Testis (tissue), 3 donors: ENCODE measurements around the gene SIGLEC10. TPM values are rescaled to one million over a fixed set of nuclear protein-coding genes. Genes with fewer than 3 reads are reported as not detected.
"Not testable (repeated sequence)": the region's sequence is repeated elsewhere in the genome, so short reads cannot be mapped to it uniquely, and the experiment has no call there.

Experiments
- DNase-seq: peaks from one replicate; pipeline ENCODE4 v3.0.0-alpha.2; 2019
- H3K27ac ChIP-seq, 2 donors: fragments of 200-600 bp; sonication (generic); one replicate each; pipeline ENCODE4 v1.5.1; 2019
- H3K27me3 ChIP-seq: fragments of 200-600 bp; sonication (generic); one replicate; pipeline ENCODE4 v1.5.1; 2019
- H3K36me3 ChIP-seq: fragments of 200-600 bp; sonication (generic); one replicate; pipeline ENCODE4 v1.5.1; 2017; ENCODE audit warnings: low read depth; ENCODE audit errors: missing control alignments
- H3K4me1 ChIP-seq: fragments of 200-600 bp; sonication (generic); one replicate; pipeline ENCODE4 v1.5.1; 2019
- H3K4me3 ChIP-seq, 2 donors: fragments of 200-600 bp; sonication (generic); one replicate each; pipeline ENCODE4 v1.5.1; 2017 to 2019
- H3K9me3 ChIP-seq: fragments of 200-600 bp; sonication (generic); one replicate; pipeline ENCODE4 v1.5.1; 2017
- CTCF ChIP-seq, 3 experiments: fragments of 450-650 bp in 2 of 3; fragments of 200-600 bp in 1 of 3; sonication (generic) in 1 of 3; IDR thresholded peaks; one replicate each; pipeline ENCODE4 v1.5.1; 2016 to 2019; ENCODE audit warnings: antibody characterized with exemption in 3 of 3, mild to moderate bottlenecking in 2 of 3, moderate library complexity in 1 of 3
- POLR2A ChIP-seq: fragments of 450-650 bp; IDR thresholded peaks from one replicate; pipeline ENCODE4 v1.6.1; 2017; ENCODE audit warnings: antibody characterized with exemption, mild to moderate bottlenecking, moderate library complexity
- WGBS, 2 donors: methylation state at CpG; one replicate each; pipeline ENCODE4 v1.1.5; 2018; 5-methylcytosine and 5-hydroxymethylcytosine counted together
- intact Hi-C: fragments of 100-400 bp; cut with DNase I; formaldehyde crosslinking; loops from one replicate; pipeline ENCODE4 v1.15.1; 2023; ENCODE audit warnings: low total_unique reads
- polyA plus RNA-seq: library from polyadenylated mRNA; stranded (reverse); fragments of 350-450 nt; fragmentation: Illumina TruSeq; extraction: RNeasy Lipid Tissue Mini Kit (QIAGEN cat#74804); gene quantifications from one replicate; pipeline ENCODE4 v1.2.3, GENCODE V29; 2014; ENCODE audit warnings: low read depth, low replicate concordance; ENCODE audit not compliant: insufficient read depth
- total RNA-seq, 2 donors: library from RNA; depleted of rRNA; stranded (reverse); fragments of >200 nt; gene quantifications; one replicate each; pipeline ENCODE4 v1.2.3, GENCODE V29; 2016

The SIGLEC10 gene
- total and polyA plus RNA-seq, 3 donors from 2014 or later: 0.87 to 2.3 (median 2.2) TPM

GRCh38 chr19:51418707-51419106 lies 1.3 kb upstream of the SIGLEC10 start:
- Histone ChIP-seq H3K27me3 (no peaks in the 10 kb centered on the region), H3K27ac (no peak overlapping the region), H3K9me3 (no peaks in the 10 kb centered on the region), H3K4me1 (no peaks in the 10 kb centered on the region), H3K36me3 (no peaks in the 10 kb centered on the region), H3K4me3 (no peak overlapping the region)
- WGBS, 2 donors: 65 to 88% methylated on average over 2 of the region's 2 CpGs
- DNase-seq: no peak
- TF ChIP-seq CTCF (IDR thresholded peaks at IDR 0.05) (no peak), POLR2A (no peak)
- intact Hi-C loops: no loop called here

- TF ChIP-seq POLR2A (no peak), CTCF (IDR thresholded peaks at IDR 0.05) (no peak)
These were observed 342 bp upstream of the SIGLEC10 start for GRCh38 chr19:51417810-51418157.

GRCh38 chr19:51416422-51416821 lies 1.0 kb downstream of the SIGLEC10 start:
- H3K4me1 ChIP-seq, H3K27ac ChIP-seq, H3K36me3 ChIP-seq, H3K9me3 ChIP-seq, H3K27me3 ChIP-seq, intact Hi-C loops, DNase-seq, H3K4me3 ChIP-seq: not testable (repeated sequence)
- 88% methylated on average over 8 to 15 of the region's 15 CpGs for WGBS, 2 donors

More at GRCh38 chr19:51417810-51418157, 342 bp upstream of the SIGLEC10 start:
- Histone ChIP-seq H3K27me3 (no peaks in the 10 kb centered on the region), H3K36me3 (no peaks in the 10 kb centered on the region), H3K4me1 (no peaks in the 10 kb centered on the region), H3K9me3 (no peaks in the 10 kb centered on the region), H3K4me3 (no peak overlapping the region), H3K27ac (no peak overlapping the region)
- intact Hi-C loops: no loop called here
- DNase-seq: no peak
- WGBS, 2 donors: 81 to 89% methylated on average over 3 of the region's 3 CpGs

GRCh38 chr19:51415187-51415586 lies 2.3 kb downstream of the SIGLEC10 start:
- 85 to 92% methylated on average over 2 to 12 of the region's 12 CpGs for WGBS, 2 donors
- no peaks in the 10 kb centered on the region for H3K27me3 ChIP-seq
- no peak for TF ChIP-seq CTCF (IDR thresholded peaks at IDR 0.05)
- TF ChIP-seq POLR2A: no peak
- H3K27ac ChIP-seq: no peak overlapping the region
- H3K4me1 ChIP-seq: no peaks in the 10 kb centered on the region
- no peak for DNase-seq
- no peak overlapping the region for H3K4me3 ChIP-seq
- H3K9me3 ChIP-seq: no peaks in the 10 kb centered on the region
- intact Hi-C loops: no loop called here
- no peaks in the 10 kb centered on the region for H3K36me3 ChIP-seq

GRCh38 chr19:51410950-51411748 lies 6.3 kb downstream of the SIGLEC10 start:
- Histone ChIP-seq H3K36me3 (no peaks in the 10 kb centered on the region), H3K27me3 (no peaks in the 10 kb centered on the region), H3K4me1 (no peaks in the 10 kb centered on the region), H3K27ac (no peak overlapping the region), H3K9me3 (no peaks in the 10 kb centered on the region), H3K4me3 (no peak overlapping the region)
- DNase-seq: no peak
- 91 to 95% methylated on average over 15 of the region's 15 CpGs for WGBS, 2 donors
- TF ChIP-seq CTCF (IDR thresholded peaks at IDR 0.05) (no peak), POLR2A (no peak)
- intact Hi-C loops: no loop called here
